Caco-2 (cell line): ENCODE measurements around the gene CDCA7. TPM values are rescaled to one million over a fixed set of nuclear protein-coding genes. Genes with fewer than 3 reads are reported as not detected.
"Not testable (repeated sequence)": the region's sequence is repeated elsewhere in the genome, so short reads cannot be mapped to it uniquely, and the experiment has no call there.

Source experiments
- BruUV-seq: library from RNA; stranded (reverse); fragments of 400-500 nt; replicated peaks from 2 replicates; lab custom pipeline; 2021; lab: Mats Ljungman, UMichigan
- CTCF ChIA-PET: fragments of 300-600 bp; sonication (Branson Sonifier 250); formaldehyde crosslinking; loops from one replicate; lab custom pipeline; 2022; ENCODE audit warnings: antibody characterized with exemption; lab: Charles Lee
- POLR2A ChIA-PET: fragments of 300-600 bp; sonication (Branson Sonifier 250); formaldehyde crosslinking; loops from one replicate; lab custom pipeline; 2022; ENCODE audit warnings: antibody characterized with exemption; lab: Charles Lee
- DNase-seq, 2 experiments: peaks; one replicate each; pipeline versions ENCODE4 v3.0.0 to v3.0.0-alpha.2; 2020 to 2022
- H3K27me3 ChIP-seq: replicated peaks from 2 replicates; pipeline ENCODE4 v1.6.0; 2011; ENCODE audit warnings: low read length; ENCODE audit not compliant: control insufficient read depth, insufficient read depth
- H3K36me3 ChIP-seq: 2 replicates; pipeline ENCODE4 v1.5.1; 2011; ENCODE audit warnings: low read length; ENCODE audit not compliant: control insufficient read depth, insufficient read depth
- H3K4me1 ChIP-seq: fragments of 250-450 bp; sonication (Bioruptor Pico); 2 replicates; pipeline ENCODE4 v1.5.1; 2020; ENCODE audit warnings: mild to moderate bottlenecking
- H3K4me3 ChIP-seq: 2 replicates; pipeline ENCODE4 v1.5.1; 2011; ENCODE audit warnings: low read depth, mild to moderate bottlenecking, control low read depth, low read length
- H3K9me3 ChIP-seq: fragments of 250-450 bp; sonication (Bioruptor Pico); 2 replicates; pipeline ENCODE4 v1.5.1; 2020; ENCODE audit warnings: mild to moderate bottlenecking, moderate library complexity
- H3K27ac Mint-ChIP-seq: one replicate; pipeline ENCODE4 v1.8.0; 2022; ENCODE audit warnings: mixed read lengths; ENCODE audit not compliant: unreplicated experiment
- H3K27me3 Mint-ChIP-seq: one replicate; pipeline ENCODE4 v1.8.0; 2022; ENCODE audit warnings: mixed read lengths; ENCODE audit not compliant: insufficient read depth, unreplicated experiment
- H3K36me3 Mint-ChIP-seq: one replicate; pipeline ENCODE4 v1.8.0; 2022; ENCODE audit warnings: mild to moderate bottlenecking, mixed read lengths; ENCODE audit not compliant: insufficient read depth, unreplicated experiment
- H3K4me1 Mint-ChIP-seq: one replicate; pipeline ENCODE4 v1.8.0; 2022; ENCODE audit warnings: low read depth, mixed read lengths; ENCODE audit not compliant: unreplicated experiment
- H3K4me3 Mint-ChIP-seq: one replicate; pipeline ENCODE4 v1.8.0; 2022; ENCODE audit warnings: mild to moderate bottlenecking, moderate library complexity, mixed read lengths; ENCODE audit not compliant: unreplicated experiment
- H3K9me3 Mint-ChIP-seq: one replicate; pipeline ENCODE4 v1.8.0; 2022; ENCODE audit warnings: mixed read lengths; ENCODE audit not compliant: unreplicated experiment
- intact Hi-C: fragments of 100-400 bp; cut with micrococcal nuclease; formaldehyde crosslinking; loops from one replicate; pipeline ENCODE4 v1.10.0; 2022; ENCODE audit not compliant: unreplicated experiment
- total RNA-seq: library from RNA; stranded (reverse); gene quantifications from 2 replicates; pipeline ENCODE4 v1.2.3, GENCODE V29; 2022
- TF ChIP-seq, protein P1 (sequence below), 2 experiments: fragments of 200-600 bp in 1 of 2; IDR thresholded peaks; 1 replicate in 1 of 2; 2 replicates in 1 of 2; pipeline versions ENCODE4 v1.5.1 to v1.8.0; 2011 to 2022; ENCODE audit warnings: antibody characterized with exemption in 1 of 2, control low read depth in 1 of 2, inconsistent platforms in 1 of 2, low read depth in 1 of 2, low read length in 1 of 2, mild to moderate bottlenecking in 1 of 2, moderate library complexity in 1 of 2; ENCODE audit not compliant: insufficient read depth in 1 of 2, severe bottlenecking in 1 of 2, unreplicated experiment in 1 of 2

Gene CDCA7
- total RNA-seq, 1 experiment from 2014 or later, result 58.1 TPM

DNA sequence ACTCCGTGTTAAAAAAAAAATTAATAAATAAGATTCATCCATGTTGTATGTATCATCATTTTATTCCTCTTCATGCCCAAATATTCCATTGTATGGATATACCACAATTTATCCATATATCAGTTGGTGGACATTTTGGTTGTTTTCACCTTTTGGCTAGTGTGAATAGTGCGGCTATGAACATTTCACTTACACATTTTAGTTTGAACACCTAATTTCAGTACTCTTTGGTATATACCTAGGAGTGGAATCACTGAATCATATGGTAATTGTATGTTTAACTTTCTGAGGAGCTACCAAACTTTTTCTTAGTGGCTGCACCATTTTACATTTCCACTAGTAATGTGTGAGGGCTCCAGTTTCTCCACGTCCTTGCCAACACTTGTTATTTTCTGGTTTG, 20.0 kb downstream of the CDCA7 start:
- H3K4me1 ChIP-seq, result no peaks in the 10 kb centered on the region
- POLR2A ChIA-PET, result no interaction called here
- intact Hi-C loops, result no loop called here
- no peaks in the 10 kb centered on the region for H3K27me3 Mint-ChIP-seq
- no peaks in the 10 kb centered on the region for H3K36me3 ChIP-seq
- TF ChIP-seq, protein P1, sequence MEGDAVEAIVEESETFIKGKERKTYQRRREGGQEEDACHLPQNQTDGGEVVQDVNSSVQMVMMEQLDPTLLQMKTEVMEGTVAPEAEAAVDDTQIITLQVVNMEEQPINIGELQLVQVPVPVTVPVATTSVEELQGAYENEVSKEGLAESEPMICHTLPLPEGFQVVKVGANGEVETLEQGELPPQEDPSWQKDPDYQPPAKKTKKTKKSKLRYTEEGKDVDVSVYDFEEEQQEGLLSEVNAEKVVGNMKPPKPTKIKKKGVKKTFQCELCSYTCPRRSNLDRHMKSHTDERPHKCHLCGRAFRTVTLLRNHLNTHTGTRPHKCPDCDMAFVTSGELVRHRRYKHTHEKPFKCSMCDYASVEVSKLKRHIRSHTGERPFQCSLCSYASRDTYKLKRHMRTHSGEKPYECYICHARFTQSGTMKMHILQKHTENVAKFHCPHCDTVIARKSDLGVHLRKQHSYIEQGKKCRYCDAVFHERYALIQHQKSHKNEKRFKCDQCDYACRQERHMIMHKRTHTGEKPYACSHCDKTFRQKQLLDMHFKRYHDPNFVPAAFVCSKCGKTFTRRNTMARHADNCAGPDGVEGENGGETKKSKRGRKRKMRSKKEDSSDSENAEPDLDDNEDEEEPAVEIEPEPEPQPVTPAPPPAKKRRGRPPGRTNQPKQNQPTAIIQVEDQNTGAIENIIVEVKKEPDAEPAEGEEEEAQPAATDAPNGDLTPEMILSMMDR (IDR thresholded peaks at IDR 0.05; ENCODE audit: insufficient read depth in 1 of 2, low read depth in 1 of 2, low read length in 1 of 2, severe bottlenecking in 1 of 2, unreplicated experiment in 1 of 2), result no peak
- H3K36me3 Mint-ChIP-seq, result peaks cover 7% of the 10 kb centered on the region
- no peaks in the 10 kb centered on the region for H3K27me3 ChIP-seq
- peaks cover 10% of the 10 kb centered on the region for H3K4me1 Mint-ChIP-seq
- no peaks in the 10 kb centered on the region for H3K9me3 Mint-ChIP-seq
- no peak for DNase-seq
- H3K4me3 Mint-ChIP-seq, result no peak overlapping the region
- CTCF ChIA-PET, result no interaction called here
- H3K4me3 ChIP-seq, result no peak overlapping the region
- H3K27ac Mint-ChIP-seq, result no peak overlapping the region
- no TSS peak for BruUV-seq
- H3K9me3 ChIP-seq, result no peaks in the 10 kb centered on the region

DNA sequence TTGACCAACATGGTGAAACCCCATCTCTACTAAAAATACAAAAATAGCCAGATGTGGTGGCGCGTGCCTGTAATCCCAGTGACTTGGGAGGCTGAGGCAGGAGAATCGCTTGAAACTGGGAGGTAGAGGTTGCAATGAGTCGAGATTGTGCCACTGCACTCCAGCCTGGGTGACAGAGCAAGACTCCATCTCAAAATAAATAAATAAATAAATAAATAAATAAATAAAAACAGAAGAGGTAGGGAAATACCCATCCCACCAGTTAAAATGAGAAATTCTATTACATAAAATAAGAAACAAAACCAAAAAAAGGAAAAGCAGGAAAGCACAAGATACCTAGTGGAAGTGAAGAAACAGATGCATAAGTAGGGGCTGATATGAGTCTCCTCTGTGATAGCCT, 30.9 kb downstream of the CDCA7 start:
- H3K36me3 ChIP-seq, H3K4me3 ChIP-seq, H3K4me1 Mint-ChIP-seq, H3K9me3 ChIP-seq, H3K27ac Mint-ChIP-seq, H3K9me3 Mint-ChIP-seq, H3K27me3 Mint-ChIP-seq, H3K4me1 ChIP-seq, H3K27me3 ChIP-seq, H3K4me3 Mint-ChIP-seq, BruUV-seq, intact Hi-C loops, H3K36me3 Mint-ChIP-seq, CTCF ChIA-PET, DNase-seq, POLR2A ChIA-PET: not testable (repeated sequence)

DNA sequence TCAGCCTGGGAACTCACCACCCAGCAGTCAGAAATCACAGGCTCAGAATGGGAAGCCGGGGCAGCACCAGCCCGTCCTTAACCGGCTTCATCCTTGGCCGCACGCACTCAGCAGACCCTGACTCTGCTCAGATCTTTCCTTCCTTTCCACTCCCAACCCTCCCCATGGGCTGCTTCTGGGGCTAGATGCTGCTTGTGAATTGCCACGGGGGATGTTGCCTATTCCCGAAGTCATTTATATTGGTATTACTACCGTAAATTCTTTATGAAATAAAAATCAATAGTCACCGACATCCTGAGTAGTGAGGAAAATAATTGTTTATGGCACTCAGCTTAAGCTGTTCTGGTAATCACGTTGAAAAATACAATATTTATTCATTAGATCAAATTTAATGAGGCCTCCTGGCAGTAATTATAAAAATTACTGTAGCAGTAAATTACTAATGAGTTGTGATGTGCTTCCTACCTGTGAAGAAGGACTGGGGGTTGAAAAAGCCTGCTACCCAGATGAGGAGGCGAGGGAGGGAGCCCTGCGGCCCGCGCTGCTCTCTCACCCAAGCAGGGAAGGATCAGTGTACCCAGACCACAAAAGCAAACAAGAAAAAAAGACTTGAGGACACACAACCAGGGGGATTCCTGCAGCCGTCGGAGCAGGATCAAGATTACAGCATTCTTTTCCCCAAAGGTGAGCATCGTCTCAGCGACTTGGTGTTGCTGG, 31.5 kb downstream of the CDCA7 start:
- no peaks in the 10 kb centered on the region for H3K4me1 Mint-ChIP-seq
- Histone ChIP-seq H3K27me3 (no peaks in the 10 kb centered on the region), H3K4me1 (no peaks in the 10 kb centered on the region), H3K4me3 (no peak overlapping the region), H3K36me3 (no peaks in the 10 kb centered on the region), H3K9me3 (no peaks in the 10 kb centered on the region)
- no peak overlapping the region for H3K4me3 Mint-ChIP-seq
- H3K27me3 Mint-ChIP-seq, result no peaks in the 10 kb centered on the region
- no peak for DNase-seq
- ChIA-PET CTCF (interaction anchor here (0.7 to 1.1 kb wide), 2 partner anchors 16 to 115 kb away, joined by 4 to 8 read pairs; no protein-coding TSS in a partner anchor), POLR2A (no interaction called here)
- intact Hi-C loops, result no loop called here
- TF ChIP-seq, protein P1 (IDR thresholded peaks at IDR 0.05; ENCODE audit: insufficient read depth in 1 of 2, low read depth in 1 of 2, low read length in 1 of 2, severe bottlenecking in 1 of 2, unreplicated experiment in 1 of 2), result no peak
- H3K9me3 Mint-ChIP-seq, result peaks cover 9% of the 10 kb centered on the region
- no peak overlapping the region for H3K27ac Mint-ChIP-seq
- BruUV-seq, result no TSS peak
- no peaks in the 10 kb centered on the region for H3K36me3 Mint-ChIP-seq
